Neural cell (in vitro differentiated cells): ENCODE results near the gene SPOCK3. TPM values are rescaled to one million over a fixed set of nuclear protein-coding genes. Genes with fewer than 3 reads are reported as not detected.

ENCODE experiments used
- H2AFZ ChIP-seq: fragments of 200-600, 300-800 bp; sonication (generic), shearing (Covaris generic); 2 replicates; pipeline ENCODE4 v1.6.0; 2014; ENCODE audit warnings: low read depth, mild to moderate bottlenecking, antibody characterized with exemption, low read length, moderate library complexity
- H3F3A ChIP-seq: fragments of 200-600 bp; shearing (Covaris generic); 2 replicates; pipeline ENCODE4 v1.6.1; 2016; ENCODE audit warnings: mild to moderate bottlenecking, moderate library complexity, mixed read lengths, antibody characterized with exemption, low read length; ENCODE audit not compliant: insufficient read depth, poor library complexity, severe bottlenecking
- H3K27ac ChIP-seq: fragments of 200-600, 300-800 bp; sonication (generic), shearing (Covaris generic); 2 replicates; pipeline ENCODE4 v1.5.1; 2014; ENCODE audit warnings: mild to moderate bottlenecking, low read length, moderate library complexity
- H3K27me3 ChIP-seq: fragments of 300-800, 200-600 bp; sonication (generic), shearing (Covaris generic); 2 replicates; pipeline ENCODE4 v1.6.0; 2014; ENCODE audit warnings: mild to moderate bottlenecking, low read depth, low read length, moderate library complexity; ENCODE audit not compliant: insufficient read depth
- H3K36me3 ChIP-seq: fragments of 300-800, 200-600 bp; sonication (generic), shearing (Covaris generic); 2 replicates; pipeline ENCODE4 v1.5.1; 2014; ENCODE audit warnings: mild to moderate bottlenecking, antibody characterized with exemption, low read length, moderate library complexity; ENCODE audit not compliant: insufficient read depth
- H3K4me2 ChIP-seq: fragments of 300-800, 200-600 bp; sonication (generic), shearing (Covaris generic); 2 replicates; pipeline ENCODE4 v1.6.0; 2014; ENCODE audit warnings: mild to moderate bottlenecking, low read length
- H3K4me3 ChIP-seq: fragments of 300-800, 200-600 bp; sonication (generic), shearing (Covaris generic); 2 replicates; pipeline ENCODE4 v1.5.1; 2014; ENCODE audit warnings: mild to moderate bottlenecking, low read length, moderate library complexity
- H3K79me2 ChIP-seq: fragments of 200-600 bp; shearing (Covaris generic); replicated peaks from 2 replicates; pipeline ENCODE4 v1.6.0; 2014; ENCODE audit warnings: mild to moderate bottlenecking, low read length, moderate library complexity; ENCODE audit not compliant: insufficient read depth
- H3K9ac ChIP-seq: fragments of 300-800, 200-600 bp; sonication (generic), shearing (Covaris generic); 2 replicates; pipeline ENCODE4 v1.6.1; 2016; ENCODE audit warnings: mild to moderate bottlenecking, low read length, mixed read lengths
- H3K9me2 ChIP-seq: fragments of 200-600 bp; shearing (Covaris generic); 2 replicates; pipeline ENCODE4 v1.6.1; 2016; ENCODE audit warnings: mild to moderate bottlenecking, low read length, mixed read lengths; ENCODE audit not compliant: insufficient read depth
- H3K9me3 ChIP-seq: fragments of 200-600, 300-800 bp; sonication (generic), shearing (Covaris generic); 2 replicates; pipeline ENCODE4 v1.6.1; 2016; ENCODE audit warnings: mild to moderate bottlenecking, mixed run types, low read length, moderate library complexity, mixed read lengths
- H4K20me1 ChIP-seq: fragments of 200-600 bp; shearing (Covaris generic); 2 replicates; pipeline ENCODE4 v1.6.1; 2016; ENCODE audit warnings: mild to moderate bottlenecking, mixed run types; ENCODE audit not compliant: insufficient read depth
- CTCF ChIP-seq: fragments of 450-650 bp; IDR thresholded peaks from 2 replicates; pipeline ENCODE4 v1.5.1; 2014; ENCODE audit warnings: antibody characterized with exemption, mild to moderate bottlenecking, moderate library complexity; ENCODE audit not compliant: poor library complexity, severe bottlenecking
- EP300 ChIP-seq: fragments of 450-650 bp; conservative IDR thresholded peaks from 2 replicates; pipeline ENCODE4 v1.6.1; 2014; ENCODE audit warnings: antibody characterized with exemption, mild to moderate bottlenecking, moderate library complexity; ENCODE audit not compliant: poor library complexity, severe bottlenecking
- EZH2 ChIP-seq: fragments of 200-600, 300-800 bp; shearing (Covaris generic), sonication (generic); IDR thresholded peaks from 2 replicates; pipeline ENCODE4 v1.6.1; 2014; ENCODE audit warnings: antibody characterized with exemption, low read length, borderline replicate concordance, mild to moderate bottlenecking; ENCODE audit not compliant: insufficient read depth, poor library complexity, severe bottlenecking
- MXI1 ChIP-seq: fragments of 450-650 bp; conservative IDR thresholded peaks from 2 replicates; pipeline ENCODE4 v1.6.1; 2014; ENCODE audit warnings: antibody characterized with exemption, mild to moderate bottlenecking; ENCODE audit not compliant: poor library complexity, severe bottlenecking
- POLR2AphosphoS5 ChIP-seq: IDR thresholded peaks from 2 replicates; pipeline ENCODE4 v1.6.1; 2012
- RAD21 ChIP-seq: fragments of 450-650 bp; conservative IDR thresholded peaks from 2 replicates; pipeline ENCODE4 v1.6.1; 2014; ENCODE audit warnings: antibody characterized with exemption, mild to moderate bottlenecking, moderate library complexity
- REST ChIP-seq: IDR thresholded peaks from 2 replicates; pipeline ENCODE4 v1.6.1; 2012; ENCODE audit warnings: borderline replicate concordance
- SMC3 ChIP-seq: fragments of 450-650 bp; conservative IDR thresholded peaks from 2 replicates; pipeline ENCODE4 v1.6.1; 2014; ENCODE audit warnings: antibody characterized with exemption, mild to moderate bottlenecking, moderate library complexity; ENCODE audit not compliant: poor library complexity
- TAF1 ChIP-seq: IDR thresholded peaks from 2 replicates; pipeline ENCODE4 v1.6.1; 2012; ENCODE audit warnings: low read depth
- polyA plus RNA-seq: library from polyadenylated mRNA; depleted of rRNA; stranded (reverse); fragments of >200 nt; gene quantifications from 2 replicates; pipeline ENCODE4 v1.2.3, GENCODE V29; 2014

SPOCK3 gene
- polyA plus RNA-seq, 1 donor from 2014 or later = 7.9 TPM

- H3K9ac ChIP-seq = no peak overlapping the region
- H3K4me3 ChIP-seq = no peak overlapping the region
- TF ChIP-seq CTCF = no peak
- no peak for TF ChIP-seq RAD21
- no peak for TF ChIP-seq SMC3
- no peak for TF ChIP-seq MXI1
- no peak for TF ChIP-seq EZH2
- TF ChIP-seq TAF1 = no peak
- TF ChIP-seq EP300 = no peak
- TF ChIP-seq REST = no peak
- TF ChIP-seq POLR2AphosphoS5 = no peak
- no peak overlapping the region for H3K4me2 ChIP-seq
- no peaks in the 10 kb centered on the region for H3F3A ChIP-seq
- H3K79me2 ChIP-seq = no peaks in the 10 kb centered on the region
- no peak overlapping the region for H2AFZ ChIP-seq
- no peak overlapping the region for H3K27ac ChIP-seq
- H4K20me1 ChIP-seq = no peaks in the 10 kb centered on the region
- H3K9me3 ChIP-seq = no peaks in the 10 kb centered on the region
- H3K27me3 ChIP-seq = no peaks in the 10 kb centered on the region
- H3K36me3 ChIP-seq = no peaks in the 10 kb centered on the region
- H3K9me2 ChIP-seq = no peaks in the 10 kb centered on the region
Observed at GRCh38 chr4:167143018-167143417, 91.3 kb downstream of the SPOCK3 start.

GRCh38 chr4:167136270-167136669, 98.0 kb downstream of the SPOCK3 start:
- H3K9me2 ChIP-seq = no peaks in the 10 kb centered on the region
- H4K20me1 ChIP-seq = no peaks in the 10 kb centered on the region
- H3K9me3 ChIP-seq = no peaks in the 10 kb centered on the region
- no peak overlapping the region for H3K4me3 ChIP-seq
- H3K9ac ChIP-seq = no peak overlapping the region
- no peak overlapping the region for H2AFZ ChIP-seq
- TF ChIP-seq TAF1 (no peak), RAD21 (no peak), CTCF (no peak), SMC3 (no peak), EZH2 (no peak), REST (no peak), EP300 (no peak), MXI1 (no peak), POLR2AphosphoS5 (no peak)
- no peak overlapping the region for H3K4me2 ChIP-seq
- no peaks in the 10 kb centered on the region for H3F3A ChIP-seq
- no peaks in the 10 kb centered on the region for H3K27me3 ChIP-seq
- no peak overlapping the region for H3K27ac ChIP-seq
- H3K36me3 ChIP-seq = no peaks in the 10 kb centered on the region
- H3K79me2 ChIP-seq = no peaks in the 10 kb centered on the region
